ENCODE data around the gene NUDT5.

GRCh38 chr10:12135631-12136030, 60.1 kb downstream of the NUDT5 start:
- TF ChIP-seq NR2C2 (CRISPR knock-in tag; IDR thresholded peaks at IDR 0.05), result no peak
- TF ChIP-seq, protein P1, sequence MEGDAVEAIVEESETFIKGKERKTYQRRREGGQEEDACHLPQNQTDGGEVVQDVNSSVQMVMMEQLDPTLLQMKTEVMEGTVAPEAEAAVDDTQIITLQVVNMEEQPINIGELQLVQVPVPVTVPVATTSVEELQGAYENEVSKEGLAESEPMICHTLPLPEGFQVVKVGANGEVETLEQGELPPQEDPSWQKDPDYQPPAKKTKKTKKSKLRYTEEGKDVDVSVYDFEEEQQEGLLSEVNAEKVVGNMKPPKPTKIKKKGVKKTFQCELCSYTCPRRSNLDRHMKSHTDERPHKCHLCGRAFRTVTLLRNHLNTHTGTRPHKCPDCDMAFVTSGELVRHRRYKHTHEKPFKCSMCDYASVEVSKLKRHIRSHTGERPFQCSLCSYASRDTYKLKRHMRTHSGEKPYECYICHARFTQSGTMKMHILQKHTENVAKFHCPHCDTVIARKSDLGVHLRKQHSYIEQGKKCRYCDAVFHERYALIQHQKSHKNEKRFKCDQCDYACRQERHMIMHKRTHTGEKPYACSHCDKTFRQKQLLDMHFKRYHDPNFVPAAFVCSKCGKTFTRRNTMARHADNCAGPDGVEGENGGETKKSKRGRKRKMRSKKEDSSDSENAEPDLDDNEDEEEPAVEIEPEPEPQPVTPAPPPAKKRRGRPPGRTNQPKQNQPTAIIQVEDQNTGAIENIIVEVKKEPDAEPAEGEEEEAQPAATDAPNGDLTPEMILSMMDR (IDR thresholded peaks at IDR 0.05), result no peak
- no peak for TF ChIP-seq GRHL2 (CRISPR knock-in tag; IDR thresholded peaks at IDR 0.05; ENCODE audit: insufficient replicate concordance, severe bottlenecking)
- no peak for TF ChIP-seq STAT6 (CRISPR knock-in tag; conservative IDR thresholded peaks at IDR 0.05; ENCODE audit: low read depth)
- TF ChIP-seq NR1H2 (CRISPR knock-in tag; IDR thresholded peaks at IDR 0.05), result no peak
- no peak for TF ChIP-seq ZNF671 (CRISPR knock-in tag; IDR thresholded peaks at IDR 0.05)
